Coronary artery (tissue), 2 donors: Measurements from ENCODE around the gene ARID1A.
"Not testable (repeated sequence)": the region's sequence is repeated elsewhere in the genome, so short reads cannot be mapped to it uniquely, and the experiment has no call there.

Source experiments
- DNase-seq: peaks from one replicate; pipeline ENCODE4 v3.0.0-alpha.2; 2017; ENCODE audit warnings: low spot score
- H3K27ac ChIP-seq, 2 donors: fragments of 200-600 bp; sonication (generic); one replicate each; pipeline ENCODE4 v1.5.1; 2016 to 2019
- H3K4me3 ChIP-seq: fragments of 200-600 bp; sonication (generic); 2 replicates; pipeline ENCODE4 v1.5.1; 2016; ENCODE audit warnings: mild to moderate bottlenecking, moderate library complexity
- CTCF ChIP-seq: fragments of 200-600 bp; sonication (generic); IDR thresholded peaks from one replicate; pipeline ENCODE4 v1.5.1; 2019; ENCODE audit warnings: antibody characterized with exemption

The ARID1A gene

GRCh38 chr1:26810105-26810504 is 114.3 kb downstream of the ARID1A start:
- not testable (repeated sequence) for H3K27ac ChIP-seq, H3K4me3 ChIP-seq, DNase-seq
- TF ChIP-seq CTCF = peak; percentile 63

DNA sequence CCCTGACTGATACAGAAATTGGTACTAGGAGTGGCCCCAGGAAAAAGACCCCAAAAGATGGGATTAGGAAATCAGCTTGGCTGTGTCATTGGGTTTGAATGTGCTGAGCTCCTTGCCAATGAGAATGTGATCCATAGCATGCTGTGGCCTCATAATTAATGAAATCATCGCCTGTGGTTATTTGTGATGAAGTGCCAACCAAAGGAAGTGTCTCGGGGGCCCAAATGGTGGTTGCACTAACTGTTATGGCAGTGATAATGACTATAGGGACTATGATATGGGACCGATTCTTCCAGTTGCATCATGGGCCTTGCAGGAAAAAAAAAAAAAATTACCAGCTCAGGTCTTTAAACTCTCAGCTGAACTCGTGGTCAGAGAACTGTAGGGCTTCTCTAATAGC is 115.2 kb downstream of the ARID1A start:
- H3K27ac ChIP-seq = no peak overlapping the region
- no peak overlapping the region for H3K4me3 ChIP-seq
- no peak for DNase-seq
- no peak for TF ChIP-seq CTCF

DNA sequence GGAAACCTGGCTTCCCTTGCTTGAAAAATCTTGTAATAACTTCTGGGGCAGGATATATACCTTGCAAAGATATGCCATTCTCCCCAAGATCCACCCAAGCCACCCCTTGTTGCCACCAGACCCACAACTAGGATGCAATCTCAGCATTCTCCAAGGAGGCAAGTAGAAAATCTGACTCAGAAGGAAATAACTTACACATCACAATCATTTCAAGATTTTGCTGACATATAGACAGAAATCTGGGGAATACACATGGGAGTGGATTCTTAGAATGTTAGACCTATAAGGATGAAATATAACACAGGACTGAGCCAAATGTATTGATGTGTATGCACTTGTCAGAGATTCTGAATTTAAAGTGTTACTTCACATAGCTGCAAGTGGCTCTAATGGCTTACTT is 115.9 kb downstream of the ARID1A start:
- TF ChIP-seq CTCF = no peak
- Histone ChIP-seq H3K27ac (no peak overlapping the region), H3K4me3 (no peak overlapping the region)
- no peak for DNase-seq

GRCh38 chr1:26814377-26814776 is 118.6 kb downstream of the ARID1A start:
- no peak for DNase-seq
- H3K4me3 ChIP-seq = no peak overlapping the region
- no peak overlapping the region for H3K27ac ChIP-seq
- no peak for TF ChIP-seq CTCF

GRCh38 chr1:26814893-26815292 is 119.1 kb downstream of the ARID1A start:
- DNase-seq = no peak
- Histone ChIP-seq H3K4me3 (no peak overlapping the region), H3K27ac (no peak overlapping the region)
- no peak for TF ChIP-seq CTCF

- Histone ChIP-seq H3K4me3 (no peak overlapping the region), H3K27ac (no peak overlapping the region)
- DNase-seq = no peak
- TF ChIP-seq CTCF = no peak
Measured at GRCh38 chr1:26820784-26821269, 125.0 kb downstream of the ARID1A start.

GRCh38 chr1:26822737-26823395 is 127.1 kb downstream of the ARID1A start:
- no peak overlapping the region for H3K27ac ChIP-seq
- no peak overlapping the region for H3K4me3 ChIP-seq
- DNase-seq = no peak
- TF ChIP-seq CTCF = no peak
